HG02885 (cell line): ENCODE results near the gene ME3.
"Not testable (repeated sequence)": the region's sequence is repeated elsewhere in the genome, so short reads cannot be mapped to it uniquely, and the experiment has no call there.

ENCODE experiments used
- ATAC-seq: cut with Tn5 transposase; IDR thresholded peaks from one replicate; pipeline ENCODE4 v1.9.1; 2021; ENCODE audit warnings: mild to moderate bottlenecking; ENCODE audit not compliant: unreplicated experiment, poor library complexity

Gene ME3

GRCh38 chr11:86570451-86570850 is 102.0 kb downstream of the ME3 start:
- no peak for ATAC-seq

- peak; percentile 35 for ATAC-seq
Observed at GRCh38 chr11:86570020-86570419, 102.4 kb downstream of the ME3 start.

GRCh38 chr11:86569109-86569508 is 103.3 kb downstream of the ME3 start:
- ATAC-seq: no peak

DNA sequence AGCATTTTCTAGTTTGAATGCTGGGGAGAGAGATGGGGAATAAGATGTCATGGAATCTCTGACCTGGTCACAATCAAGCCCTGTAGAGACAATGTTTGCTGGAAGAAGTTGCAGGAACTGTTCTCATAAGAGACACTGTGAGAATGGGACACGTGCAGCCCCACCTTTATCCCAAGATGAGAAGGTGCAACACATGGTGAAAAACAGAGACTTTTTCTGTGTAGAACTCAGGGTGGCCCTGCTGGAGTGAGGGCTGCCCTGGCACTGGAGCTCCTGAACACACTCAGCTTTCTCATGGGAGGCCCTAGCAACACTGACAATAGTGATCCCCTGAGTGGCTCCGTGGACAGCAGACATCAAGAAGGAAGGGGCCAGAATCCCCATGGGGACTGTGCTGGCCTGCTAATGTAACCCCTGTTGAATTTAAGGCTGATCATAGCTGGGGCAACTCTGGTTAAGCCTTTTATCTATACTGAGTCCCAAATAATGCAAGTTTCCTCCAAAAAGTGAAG is 106.6 kb downstream of the ME3 start:
- ATAC-seq: no peak

DNA sequence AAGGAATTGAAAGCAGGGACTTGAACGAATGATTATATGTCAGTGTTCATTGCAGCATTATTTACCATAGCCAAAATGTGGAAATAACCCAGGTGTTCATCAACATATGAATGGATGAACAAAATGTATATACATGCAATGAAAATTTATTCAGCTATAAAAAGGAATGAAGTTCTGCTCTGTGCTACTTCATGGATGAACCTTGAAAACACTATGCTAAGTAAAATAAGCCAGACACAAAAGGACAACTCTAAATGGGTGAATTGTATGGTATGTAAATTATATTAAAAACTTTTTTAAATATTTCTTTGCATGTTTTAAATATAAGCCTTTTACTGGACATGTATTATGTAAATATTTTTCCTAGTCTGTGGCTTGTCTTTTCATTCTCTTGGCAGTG is 107.0 kb downstream of the ME3 start:
- ATAC-seq: no peak

DNA sequence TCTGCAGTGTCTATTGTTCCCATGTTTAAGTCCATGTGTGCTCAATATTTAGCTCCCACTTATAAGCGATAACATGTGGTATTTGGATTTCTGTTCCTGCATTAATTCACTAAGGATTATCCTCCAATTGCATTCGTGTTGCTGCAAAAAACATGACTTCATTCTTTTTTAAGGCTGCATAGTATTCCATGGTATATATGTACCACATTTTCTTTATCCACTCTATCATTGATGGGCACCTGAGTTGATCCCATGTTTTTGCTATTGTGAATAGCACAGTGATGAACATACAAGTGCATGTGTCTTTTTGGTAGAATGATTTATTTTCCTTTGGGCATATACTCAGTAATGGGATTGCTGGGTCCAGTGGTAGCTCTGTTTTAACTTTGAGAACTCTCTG is 109.6 kb downstream of the ME3 start:
- not testable (repeated sequence) for ATAC-seq

GRCh38 chr11:86559311-86559945 is 113.0 kb downstream of the ME3 start:
- ATAC-seq: no peak

DNA sequence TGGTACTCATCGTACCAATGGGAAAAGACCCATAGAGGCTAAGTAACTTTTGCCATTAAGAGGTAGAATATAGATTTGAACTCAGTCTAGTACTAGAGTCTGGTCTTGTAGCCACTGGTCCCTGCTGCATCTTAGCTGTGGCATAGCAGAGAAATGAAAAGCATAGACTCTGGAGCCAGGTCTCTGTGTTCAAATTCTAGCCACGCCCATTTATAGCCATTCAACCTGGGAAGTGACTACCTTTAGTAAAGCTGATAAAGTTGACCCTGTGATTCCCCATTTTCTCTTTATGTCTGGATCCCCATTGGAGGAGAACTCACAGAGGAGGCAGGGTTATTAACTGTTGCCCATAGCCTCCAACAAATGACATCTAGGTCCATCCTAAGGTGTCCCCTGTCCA is 113.6 kb downstream of the ME3 start:
- no peak for ATAC-seq

GRCh38 chr11:86558207-86558606 is 114.2 kb downstream of the ME3 start:
- no peak for ATAC-seq

GRCh38 chr11:86555866-86556265 is 116.5 kb downstream of the ME3 start:
- no peak for ATAC-seq

DNA sequence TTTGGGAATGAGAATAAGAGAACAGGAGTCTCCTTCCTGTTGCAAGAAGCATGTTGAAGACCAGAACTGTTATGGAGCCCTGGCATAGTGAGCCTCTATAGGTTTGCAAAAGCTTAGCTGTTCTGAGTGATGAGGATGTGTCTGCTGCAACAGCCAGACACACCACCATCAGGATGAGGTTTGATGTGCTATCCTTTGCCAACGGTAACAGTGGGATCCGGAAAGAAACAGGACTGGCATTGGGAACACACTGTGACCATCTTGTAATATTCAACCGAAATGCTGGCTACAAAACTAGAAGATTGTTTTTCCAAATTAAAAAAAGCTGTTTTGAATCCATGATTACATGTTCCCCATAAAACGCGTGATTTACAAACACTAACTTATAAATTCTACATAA is 117.0 kb downstream of the ME3 start:
- ATAC-seq: no peak

DNA sequence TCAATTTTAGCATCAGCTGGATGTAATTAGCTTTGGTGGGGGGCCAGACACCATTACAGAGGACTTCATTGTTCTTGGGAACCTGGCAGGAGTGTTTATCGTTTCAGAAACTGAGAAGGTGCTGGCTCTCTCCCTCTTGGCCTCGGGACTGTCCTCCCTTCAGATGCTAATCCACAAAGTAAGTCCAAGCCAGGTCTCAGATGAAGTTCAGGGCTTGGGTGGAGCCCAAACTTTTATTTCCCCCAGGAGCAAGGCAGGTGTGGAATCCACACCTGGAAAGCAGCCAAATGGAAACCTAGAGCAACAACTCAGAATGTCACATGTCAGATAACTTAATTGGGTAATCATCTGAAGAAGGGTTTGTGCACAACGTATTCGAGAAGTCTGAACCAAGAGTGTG is 119.2 kb downstream of the ME3 start:
- ATAC-seq: no peak

GRCh38 chr11:86551288-86552092 is 120.9 kb downstream of the ME3 start:
- peak; percentile 66 for ATAC-seq

DNA sequence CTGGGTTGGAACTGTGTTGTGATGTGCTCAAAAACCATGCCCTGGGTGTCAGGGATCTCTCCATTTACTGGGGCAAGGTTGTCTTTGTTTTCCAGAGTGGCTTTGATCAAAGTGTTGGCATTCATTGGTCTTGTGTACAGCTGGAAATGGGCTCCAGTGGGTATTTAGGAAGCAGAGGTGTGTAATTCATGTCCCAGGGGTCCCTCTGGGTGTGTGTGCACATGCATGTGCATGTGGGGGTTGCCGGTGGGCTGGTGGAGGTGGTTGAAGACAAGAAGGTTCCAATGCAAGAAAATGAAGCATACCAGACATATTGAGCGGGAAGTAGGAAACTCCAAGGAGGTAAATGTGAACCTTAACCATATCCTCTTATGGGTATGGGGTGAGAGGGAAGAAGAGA is 121.7 kb downstream of the ME3 start:
- ATAC-seq: no peak

- no peak for ATAC-seq
Observed at GRCh38 chr11:86548271-86548917, 124.0 kb downstream of the ME3 start.

DNA sequence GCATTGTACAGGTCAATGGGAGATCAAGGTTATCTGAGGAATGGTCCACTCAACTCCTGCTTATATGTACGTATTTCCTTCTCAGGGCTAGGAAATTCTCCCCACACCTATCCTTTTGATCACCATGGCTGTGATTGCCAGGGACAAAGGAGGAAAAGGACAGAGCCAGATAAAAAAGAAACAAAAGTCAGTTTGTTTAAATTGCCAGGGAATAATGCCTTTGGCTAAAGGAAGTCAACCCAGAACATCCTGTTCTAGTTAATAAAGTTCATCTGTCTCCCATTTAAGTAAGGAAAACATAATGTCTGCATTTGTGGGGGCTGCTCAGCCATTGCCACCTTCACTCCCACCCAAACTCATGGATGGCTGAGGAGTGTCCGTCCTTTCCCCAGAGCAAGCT is 124.7 kb downstream of the ME3 start:
- ATAC-seq: no peak

DNA sequence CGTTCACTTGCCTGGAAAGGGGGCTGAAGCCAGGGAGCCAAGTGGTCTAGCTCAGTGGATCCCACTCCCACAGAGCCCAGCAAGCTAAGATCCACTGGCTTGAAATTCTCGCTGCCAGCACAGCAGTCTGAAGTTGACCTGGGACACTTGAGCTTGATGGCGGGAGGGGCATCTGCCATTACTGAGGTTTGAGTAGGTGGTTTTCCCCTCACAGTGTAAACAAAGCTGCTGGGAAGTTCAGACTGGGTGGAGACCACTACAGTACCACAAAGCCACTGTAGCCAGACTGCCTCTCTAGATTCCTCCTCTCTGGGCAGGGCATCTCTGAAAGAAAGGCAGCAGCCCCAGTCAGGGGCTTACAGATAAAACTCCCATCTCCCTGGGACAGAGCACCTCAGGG is 131.1 kb downstream of the ME3 start:
- not testable (repeated sequence) for ATAC-seq

GRCh38 chr11:86538223-86538548 is 134.2 kb downstream of the ME3 start:
- no peak for ATAC-seq

GRCh38 chr11:86537541-86538222 is 134.7 kb downstream of the ME3 start:
- ATAC-seq: no peak

DNA sequence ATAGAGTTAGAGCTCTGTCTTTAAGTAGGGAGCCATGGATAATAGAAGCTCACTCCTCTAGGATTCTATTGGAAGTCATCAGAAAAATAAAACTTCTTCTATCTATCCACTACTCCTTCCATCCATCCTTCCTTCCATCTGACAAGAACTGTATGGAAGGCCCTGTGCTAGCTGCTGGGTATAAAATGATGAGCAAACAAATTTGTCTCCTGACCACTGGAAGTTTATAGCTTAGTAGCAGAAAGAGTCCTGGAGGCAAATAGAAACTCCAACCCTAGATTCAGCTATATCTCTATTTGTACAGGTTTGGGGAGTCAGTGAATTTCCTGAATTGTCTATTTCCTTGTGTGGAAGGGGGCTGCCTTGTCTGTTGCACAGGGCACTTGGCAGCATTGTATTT is 136.6 kb downstream of the ME3 start:
- no peak for ATAC-seq
